ENCODE measurements around the gene IFI27L2.

DNA sequence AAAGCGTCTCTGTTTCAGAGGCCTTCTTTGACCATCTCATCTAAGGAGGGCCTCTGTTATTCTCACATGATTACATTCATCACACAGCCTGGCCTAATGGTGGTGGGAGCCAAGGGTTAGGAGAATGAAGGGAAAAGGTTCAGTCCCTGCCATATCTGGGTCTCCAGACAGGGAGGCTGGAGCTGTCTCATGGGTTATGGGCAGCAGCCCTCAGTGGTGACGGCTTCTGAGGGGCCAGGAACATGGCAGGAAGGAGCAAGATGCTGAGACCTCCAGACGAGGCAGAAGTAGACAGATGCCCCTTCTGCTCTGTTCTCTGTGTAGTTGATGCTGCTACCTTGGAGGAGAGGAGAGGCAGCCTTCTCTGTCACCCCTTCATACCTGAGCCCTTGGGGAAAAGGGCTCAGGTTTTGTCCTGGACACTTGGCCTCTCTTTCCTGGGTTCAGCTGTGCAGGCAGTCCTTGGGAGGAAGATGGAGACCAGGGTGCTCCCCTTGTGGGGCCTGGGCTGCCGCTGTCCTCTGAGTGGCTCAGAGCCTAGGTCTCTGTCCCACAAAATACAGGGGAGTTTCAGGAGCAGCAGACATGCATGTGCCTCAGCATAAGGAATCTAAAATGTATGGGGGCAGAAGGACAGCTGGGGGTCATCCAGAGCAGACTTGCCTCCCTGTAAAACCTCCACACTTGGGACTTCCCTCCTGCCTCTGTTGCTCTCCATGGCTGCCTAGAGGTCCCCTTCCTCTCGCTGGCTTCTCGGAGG lies 3.6 kb downstream of the IFI27L2 start:
- no peak for TF ChIP-seq CTCF (conservative IDR thresholded peaks at IDR 0.05; ENCODE audit: low read length)
- no peak for TF ChIP-seq EZH2phosphoT487 (IDR thresholded peaks at IDR 0.05; ENCODE audit: borderline replicate concordance, low read depth, low read length)
